H9 (cell line): Measurements from ENCODE around the gene TSPYL4. TPM values are rescaled to one million over a fixed set of nuclear protein-coding genes. Genes with fewer than 3 reads are reported as not detected.
A peak's percentile ranks its signal among the peaks of the same experiment; 100 is the strongest.

ENCODE experiments used
- DNase-seq: peaks from one replicate; pipeline ENCODE4 v3.0.0-alpha.2; 2017
- H2AFZ ChIP-seq: one replicate; pipeline ENCODE4 v1.6.1; 2013; ENCODE audit warnings: mild to moderate bottlenecking, low read length, control low read depth, moderate library complexity
- H2AK5ac ChIP-seq: 2 replicates; pipeline ENCODE4 v1.6.1; 2013; ENCODE audit warnings: low read length, control low read depth, mixed read lengths; ENCODE audit not compliant: insufficient read length
- H2BK120ac ChIP-seq: one replicate; pipeline ENCODE4 v1.6.1; 2013; ENCODE audit warnings: low read depth, mild to moderate bottlenecking, low read length, control low read depth, inconsistent platforms; ENCODE audit not compliant: poor library complexity, severe bottlenecking
- H2BK12ac ChIP-seq: 2 replicates; pipeline ENCODE4 v1.6.1; 2013; ENCODE audit warnings: low read length, control low read depth, mixed read lengths, low read depth; ENCODE audit not compliant: insufficient read length
- H2BK15ac ChIP-seq: 2 replicates; pipeline ENCODE4 v1.6.1; 2013; ENCODE audit warnings: low read depth, low read length, control low read depth
- H2BK20ac ChIP-seq: one replicate; pipeline ENCODE4 v1.6.1; 2013; ENCODE audit warnings: low read depth, mild to moderate bottlenecking, low read length, control low read depth, inconsistent platforms; ENCODE audit not compliant: poor library complexity, severe bottlenecking
- H2BK5ac ChIP-seq: 2 replicates; pipeline ENCODE4 v1.6.1; 2013; ENCODE audit warnings: low read length, control low read depth, mixed read lengths; ENCODE audit not compliant: insufficient read length
- H3K14ac ChIP-seq: 2 replicates; pipeline ENCODE4 v1.6.1; 2013; ENCODE audit warnings: low read length, control low read depth; ENCODE audit not compliant: insufficient read depth
- H3K18ac ChIP-seq: 2 replicates; pipeline ENCODE4 v1.6.1; 2013; ENCODE audit warnings: low read depth, mild to moderate bottlenecking, mixed read lengths, low read length, control low read depth; ENCODE audit not compliant: insufficient read length
- H3K23ac ChIP-seq: 2 replicates; pipeline ENCODE4 v1.6.1; 2013; ENCODE audit warnings: low read length, control low read depth, mixed read lengths, low read depth; ENCODE audit not compliant: insufficient read length
- H3K23me2 ChIP-seq: 2 replicates; pipeline ENCODE4 v1.6.1; 2013; ENCODE audit warnings: low read depth, mild to moderate bottlenecking, mixed read lengths, low read length, control low read depth; ENCODE audit not compliant: insufficient read length, poor library complexity, severe bottlenecking
- H3K27ac ChIP-seq: 2 replicates; pipeline ENCODE4 v1.5.1; 2013; ENCODE audit warnings: low read length, control low read depth, mixed read lengths, low read depth; ENCODE audit not compliant: insufficient read length
- H3K27me3 ChIP-seq: 2 replicates; pipeline ENCODE4 v1.6.1; 2013; ENCODE audit warnings: low read length, control low read depth, inconsistent platforms; ENCODE audit not compliant: insufficient read depth
- H3K4ac ChIP-seq: 2 replicates; pipeline ENCODE4 v1.6.1; 2013; ENCODE audit warnings: low read depth, mild to moderate bottlenecking, control low read depth, inconsistent platforms, low read length, moderate library complexity
- H3K4me1 ChIP-seq: 2 replicates; pipeline ENCODE4 v1.6.1; 2013; ENCODE audit warnings: low read length, control low read depth, inconsistent platforms; ENCODE audit not compliant: insufficient read depth
- H3K4me2 ChIP-seq: 2 replicates; pipeline ENCODE4 v1.6.1; 2013; ENCODE audit warnings: low read length, control low read depth, mixed read lengths; ENCODE audit not compliant: insufficient read length, insufficient read depth
- H3K56ac ChIP-seq: 2 replicates; pipeline ENCODE4 v1.6.1; 2013; ENCODE audit warnings: low read depth, mild to moderate bottlenecking, mixed read lengths, low read length, control low read depth; ENCODE audit not compliant: insufficient read length
- H3K79me1 ChIP-seq: 2 replicates; pipeline ENCODE4 v1.6.1; 2013; ENCODE audit warnings: low read depth, mild to moderate bottlenecking, moderate library complexity, low read length, control low read depth, inconsistent platforms; ENCODE audit not compliant: insufficient read depth, poor library complexity, severe bottlenecking
- H3K79me2 ChIP-seq: 2 replicates; pipeline ENCODE4 v1.6.1; 2013; ENCODE audit warnings: low read length, control low read depth, inconsistent platforms; ENCODE audit not compliant: insufficient read depth
- H3K9ac ChIP-seq: 2 replicates; pipeline ENCODE4 v1.6.1; 2013; ENCODE audit warnings: low read length, control low read depth, mixed read lengths; ENCODE audit not compliant: insufficient read length; ENCODE audit errors: extremely low read depth
- H3K9me3 ChIP-seq: one replicate; pipeline ENCODE4 v1.6.1; 2013; ENCODE audit warnings: low read depth, low read length, inconsistent platforms; ENCODE audit not compliant: control insufficient read depth
- H3T11ph ChIP-seq: one replicate; pipeline ENCODE4 v1.6.1; 2013; ENCODE audit warnings: mild to moderate bottlenecking, low read length, control low read depth, inconsistent platforms
- H4K20me1 ChIP-seq: one replicate; pipeline ENCODE4 v1.6.1; 2013; ENCODE audit not compliant: control insufficient read depth, insufficient read length, insufficient read depth
- H4K5ac ChIP-seq: 2 replicates; pipeline ENCODE4 v1.6.1; 2013; ENCODE audit warnings: low read depth, mild to moderate bottlenecking, mixed read lengths, low read length, control low read depth; ENCODE audit not compliant: insufficient read length
- H4K8ac ChIP-seq: replicated peaks from 2 replicates; pipeline ENCODE4 v1.6.1; 2013; ENCODE audit warnings: low read length, control low read depth, mixed read lengths, low read depth; ENCODE audit not compliant: insufficient read length
- H4K91ac ChIP-seq: 2 replicates; pipeline ENCODE4 v1.6.1; 2013; ENCODE audit warnings: low read depth, mild to moderate bottlenecking, moderate library complexity, mixed read lengths, low read length, control low read depth; ENCODE audit not compliant: insufficient read length
- H3K27ac Mint-ChIP-seq, 3 experiments: 2 replicates in 2 of 3; 3 replicates in 1 of 3; pipeline ENCODE4 v1.8.0; 2020 to 2021; ENCODE audit warnings: mixed read lengths in 3 of 3, mild to moderate bottlenecking in 1 of 3, moderate library complexity in 1 of 3
- H3K27me3 Mint-ChIP-seq: 2 replicates; pipeline ENCODE4 v1.8.0; 2021; ENCODE audit warnings: low read depth, mild to moderate bottlenecking, moderate library complexity, mixed read lengths
- H3K36me3 Mint-ChIP-seq, 3 experiments: 2 replicates in 2 of 3; 3 replicates in 1 of 3; pipeline ENCODE4 v1.8.0; 2020 to 2021; ENCODE audit warnings: low read depth in 3 of 3, mixed read lengths in 3 of 3; ENCODE audit not compliant: insufficient read depth in 1 of 3
- H3K4me1 Mint-ChIP-seq, 2 experiments: 2 replicates each; pipeline ENCODE4 v1.8.0; 2020; ENCODE audit warnings: mixed read lengths in 2 of 2
- H3K4me3 Mint-ChIP-seq, 2 experiments: 2 replicates in 1 of 2; 3 replicates in 1 of 2; pipeline ENCODE4 v1.8.0; 2020 to 2021; ENCODE audit warnings: mild to moderate bottlenecking in 2 of 2, mixed read lengths in 2 of 2, moderate library complexity in 1 of 2
- H3K9me3 Mint-ChIP-seq, 2 experiments: 2 replicates in 1 of 2; 3 replicates in 1 of 2; pipeline ENCODE4 v1.8.0; 2020; ENCODE audit warnings: mild to moderate bottlenecking in 2 of 2, mixed read lengths in 2 of 2, moderate library complexity in 1 of 2
- CTCF ChIP-seq: fragments of 200-600 bp; sonication (generic); conservative IDR thresholded peaks from 3 replicates; pipeline ENCODE4 v1.8.0; 2021; ENCODE audit warnings: antibody characterized with exemption, mild to moderate bottlenecking
- WGBS: extraction: QIAGEN DNeasy Blood & Tissue Kit; methylation state at CpG from one replicate; pipeline ENCODE4 v1.1.7; 2013; ENCODE audit warnings: missing lambda C conversion rate, low lambda C conversion rate, mixed read lengths; ENCODE audit not compliant: insufficient read length; ENCODE audit errors: extremely low coverage; 5-methylcytosine and 5-hydroxymethylcytosine counted together
- total RNA-seq: library from RNA; stranded (reverse); gene quantifications from 2 replicates; pipeline ENCODE4 v1.2.1, GENCODE V29; 2021

TSPYL4 gene
- total RNA-seq, 1 experiment from 2014 or later = 19.0 TPM

- H3K27ac Mint-ChIP-seq = peak overlapping the region; percentile 10 to 88 (median 50); a peak in 4 of 7 replicates
These were observed 17.4 kb upstream of the TSPYL4 start for GRCh38 chr6:116271149-116271708.

More at GRCh38 chr6:116271149-116271708, 17.4 kb upstream of the TSPYL4 start:
- H2BK12ac ChIP-seq = no peak overlapping the region
- no peaks in the 10 kb centered on the region for H3K27me3 ChIP-seq
- no peak overlapping the region for H2BK20ac ChIP-seq
- H2AK5ac ChIP-seq = no peak overlapping the region
- no peak overlapping the region for H4K8ac ChIP-seq
- H3K79me1 ChIP-seq = no peaks in the 10 kb centered on the region
- H3K23me2 ChIP-seq = no peaks in the 10 kb centered on the region
- H3K36me3 Mint-ChIP-seq = peaks cover 1 to 17% (median 4%) of the 10 kb centered on the region in 3 experiments; a peak in 4 of 7 replicates
- H3K27ac ChIP-seq = no peak overlapping the region
- H3K18ac ChIP-seq = no peak overlapping the region
- H3K9me3 Mint-ChIP-seq = no peaks in the 10 kb centered on the region
- no peak overlapping the region for H3K23ac ChIP-seq
- no peak overlapping the region for H3K56ac ChIP-seq
- no peaks in the 10 kb centered on the region for H3K27me3 Mint-ChIP-seq
- no peak overlapping the region for H4K91ac ChIP-seq
- H3K9me3 ChIP-seq = no peaks in the 10 kb centered on the region
- H2BK5ac ChIP-seq = no peak overlapping the region
- WGBS = no CpG with 5 or more reads among the region's 2 CpGs
- no peak for DNase-seq
- H3K4me1 ChIP-seq = peaks cover 5% of the 10 kb centered on the region; the same call in 1 of the 2 replicates
- H3T11ph ChIP-seq = no peak overlapping the region
- no peak overlapping the region for H3K9ac ChIP-seq
- no peak overlapping the region for H3K4ac ChIP-seq
- no peaks in the 10 kb centered on the region for H4K20me1 ChIP-seq
- H3K14ac ChIP-seq = no peak overlapping the region
- no peak overlapping the region for H2BK120ac ChIP-seq
- TF ChIP-seq CTCF = no peak
- peaks cover 34 to 35% of the 10 kb centered on the region in 2 experiments for H3K4me1 Mint-ChIP-seq
- H3K4me2 ChIP-seq = peak overlapping the region; percentile 40
- no peak overlapping the region for H2AFZ ChIP-seq
- no peak overlapping the region for H3K4me3 Mint-ChIP-seq
- no peak overlapping the region for H2BK15ac ChIP-seq
- no peak overlapping the region for H4K5ac ChIP-seq
- H3K79me2 ChIP-seq = no peaks in the 10 kb centered on the region
